H1 (cell line): Measurements from ENCODE around the gene PLEKHG3. TPM values are rescaled to one million over a fixed set of nuclear protein-coding genes. Genes with fewer than 3 reads are reported as not detected.

Source experiments
- CTCF ChIA-PET: fragments of 300-600 bp; sonication (Branson Sonifier 250); formaldehyde crosslinking; loops from one replicate; lab custom pipeline; 2021; ENCODE audit not compliant: partially characterized antibody; lab: Charles Lee
- POLR2A ChIA-PET: fragments of 300-600 bp; sonication (Branson Sonifier 250); formaldehyde crosslinking; loops from one replicate; lab custom pipeline; 2021; ENCODE audit warnings: inconsistent platforms; ENCODE audit not compliant: partially characterized antibody; lab: Charles Lee
- DNase-seq, 2 experiments: peaks; one replicate each; pipeline versions ENCODE4 v3.0.0 to v3.0.0-alpha.2; 2010 to 2022; ENCODE audit warnings: low spot score in 2 of 2, low read depth in 1 of 2, mixed read lengths in 1 of 2
- FAIRE-seq: peaks from 2 replicates; lab custom pipeline; 2011; peaks lifted over from hg19 to GRCh38; lab: Jason Lieb, UNC
- H2AFZ ChIP-seq: 2 replicates; pipeline ENCODE4 v1.8.1; 2012; ENCODE audit warnings: low read length, inconsistent platforms
- H2AK5ac ChIP-seq: 2 replicates; pipeline ENCODE4 v1.6.1; 2013; ENCODE audit warnings: low read depth, low read length
- H2BK120ac ChIP-seq: replicated peaks from 2 replicates; pipeline ENCODE3; 2013; ENCODE audit warnings: low read depth, low read length, inconsistent platforms
- H2BK12ac ChIP-seq: 2 replicates; pipeline ENCODE4 v1.6.1; 2013; ENCODE audit warnings: low read depth, low read length
- H2BK15ac ChIP-seq: 2 replicates; pipeline ENCODE4 v1.6.1; 2013; ENCODE audit warnings: low read length
- H2BK20ac ChIP-seq: 2 replicates; pipeline ENCODE4 v1.6.1; 2013; ENCODE audit warnings: low read length
- H2BK5ac ChIP-seq: 2 replicates; pipeline ENCODE4 v1.6.1; 2013; ENCODE audit warnings: low read depth, low read length
- H3K14ac ChIP-seq: 2 replicates; pipeline ENCODE4 v1.6.1; 2013; ENCODE audit warnings: inconsistent platforms; ENCODE audit not compliant: insufficient read length
- H3K18ac ChIP-seq: 2 replicates; pipeline ENCODE4 v1.6.1; 2013; ENCODE audit warnings: low read length; ENCODE audit errors: extremely low read depth
- H3K23ac ChIP-seq: 2 replicates; pipeline ENCODE4 v1.6.1; 2013; ENCODE audit warnings: inconsistent platforms; ENCODE audit not compliant: insufficient read length
- H3K23me2 ChIP-seq: 2 replicates; pipeline ENCODE4 v1.6.1; 2013; ENCODE audit warnings: low read depth, low read length
- H3K27ac ChIP-seq: 2 replicates; pipeline ENCODE4 v1.6.1; 2011; ENCODE audit warnings: low read depth, low read length, inconsistent platforms
- H3K27me3 ChIP-seq, 4 experiments: replicated peaks in 1 of 4; 1 replicate in 1 of 4; 2 replicates in 3 of 4; pipeline versions ENCODE4 v1.6.1 to v1.8.1; 2011 to 2013; ENCODE audit warnings: low read length in 3 of 4, mild to moderate bottlenecking in 3 of 4, inconsistent platforms in 2 of 4, mixed read lengths in 2 of 4, moderate library complexity in 1 of 4; ENCODE audit not compliant: control insufficient read depth in 3 of 4, insufficient read depth in 3 of 4; ENCODE audit errors: extremely low read depth in 1 of 4
- H3K36me3 ChIP-seq, 4 experiments: 2 replicates each; pipeline versions ENCODE4 v1.6.1 to v1.8.1; 2011 to 2013; ENCODE audit warnings: mild to moderate bottlenecking in 4 of 4, low read length in 3 of 4, moderate library complexity in 2 of 4, control low read depth in 1 of 4, inconsistent platforms in 1 of 4; ENCODE audit not compliant: insufficient read depth in 4 of 4, control insufficient read depth in 2 of 4
- H3K4ac ChIP-seq: replicated peaks from 2 replicates; pipeline ENCODE3; 2013; ENCODE audit warnings: low read length, low read depth, mixed read lengths, inconsistent platforms; ENCODE audit not compliant: insufficient read length
- H3K4me1 ChIP-seq, 4 experiments: replicated peaks in 1 of 4; 1 replicate in 1 of 4; 2 replicates in 3 of 4; pipeline versions ENCODE4 v1.6.1 to v1.8.1; 2011 to 2013; ENCODE audit warnings: low read length in 3 of 4, inconsistent platforms in 2 of 4, mixed read lengths in 1 of 4; ENCODE audit not compliant: insufficient read depth in 4 of 4, control insufficient read depth in 3 of 4
- H3K4me2 ChIP-seq, 2 experiments: 2 replicates each; pipeline versions ENCODE4 v1.6.1 to v1.8.1; 2011 to 2013; ENCODE audit warnings: low read depth in 2 of 2, low read length in 2 of 2, control low read depth in 1 of 2, inconsistent platforms in 1 of 2, mild to moderate bottlenecking in 1 of 2; ENCODE audit not compliant: insufficient read depth in 1 of 2
- H3K4me3 ChIP-seq, 4 experiments: fragments of 200-600, 300-600 bp in 1 of 4; sonication (generic), shearing (Covaris generic), sonication (Bioruptor Twin) in 1 of 4; 2 replicates each; pipeline versions ENCODE4 v1.5.1 to v1.8.1; 2011 to 2016; ENCODE audit warnings: low read length in 4 of 4, low read depth in 3 of 4, control low read depth in 2 of 4, inconsistent platforms in 2 of 4, mild to moderate bottlenecking in 2 of 4, mixed read lengths in 1 of 4, moderate library complexity in 1 of 4; ENCODE audit not compliant: insufficient read depth in 2 of 4; ENCODE audit errors: extremely low read depth in 1 of 4
- H3K56ac ChIP-seq: replicated peaks from 2 replicates; pipeline ENCODE3; 2013; ENCODE audit warnings: low read depth, mild to moderate bottlenecking, mixed read lengths, low read length, inconsistent platforms; ENCODE audit not compliant: insufficient read length
- H3K79me1 ChIP-seq: 2 replicates; pipeline ENCODE4 v1.6.1; 2013; ENCODE audit warnings: low read depth, low read length, control low read depth
- H3K79me2 ChIP-seq, 2 experiments: 2 replicates each; pipeline versions ENCODE4 v1.6.1 to v1.8.1; 2012 to 2013; ENCODE audit warnings: low read length in 2 of 2, mild to moderate bottlenecking in 2 of 2, inconsistent platforms in 1 of 2; ENCODE audit not compliant: insufficient read depth in 2 of 2, control insufficient read depth in 1 of 2
- H3K9ac ChIP-seq, 4 experiments: replicated peaks in 1 of 4; 1 replicate in 1 of 4; 2 replicates in 3 of 4; pipeline versions ENCODE4 v1.6.1 to v1.8.1; 2011 to 2013; ENCODE audit warnings: low read depth in 3 of 4, low read length in 3 of 4, control low read depth in 2 of 4, mild to moderate bottlenecking in 2 of 4, moderate library complexity in 2 of 4, inconsistent platforms in 1 of 4; ENCODE audit errors: extremely low read depth in 1 of 4
- H3K9me3 ChIP-seq, 2 experiments: 2 replicates each; pipeline versions ENCODE4 v1.6.1 to v1.8.1; 2012 to 2013; ENCODE audit warnings: mild to moderate bottlenecking in 2 of 2, moderate library complexity in 2 of 2, control low read depth in 1 of 2, inconsistent platforms in 1 of 2, low read depth in 1 of 2, low read length in 1 of 2, mixed read lengths in 1 of 2; ENCODE audit not compliant: insufficient read depth in 2 of 2
- H4K20me1 ChIP-seq, 2 experiments: replicated peaks in 1 of 2; 2 replicates each; pipeline versions ENCODE3 to v1.8.1; 2011 to 2013; ENCODE audit warnings: inconsistent platforms in 2 of 2, low read length in 2 of 2, mild to moderate bottlenecking in 1 of 2; ENCODE audit not compliant: insufficient read depth in 2 of 2, control insufficient read depth in 1 of 2
- H4K5ac ChIP-seq: 2 replicates; pipeline ENCODE4 v1.6.1; 2013; ENCODE audit warnings: low read length, low read depth, mixed read lengths, inconsistent platforms; ENCODE audit not compliant: insufficient read length
- H4K8ac ChIP-seq: 2 replicates; pipeline ENCODE4 v1.8.0; 2013; ENCODE audit warnings: mild to moderate bottlenecking, moderate library complexity, low read length, inconsistent platforms; ENCODE audit not compliant: insufficient read depth; ENCODE audit errors: extremely low read depth
- H4K91ac ChIP-seq: replicated peaks from 2 replicates; pipeline ENCODE3; 2013; ENCODE audit warnings: low read length, mixed read lengths, inconsistent platforms; ENCODE audit not compliant: insufficient read length
- ATF2 ChIP-seq: IDR thresholded peaks from 2 replicates; pipeline ENCODE4 v1.6.1; 2012; ENCODE audit warnings: low read length, inconsistent platforms
- CEBPB ChIP-seq: IDR thresholded peaks from 2 replicates; pipeline ENCODE4 v1.6.1; 2012; ENCODE audit warnings: low read depth, low read length
- EP300 ChIP-seq, 2 experiments: IDR thresholded peaks; 1 replicate in 1 of 2; 2 replicates in 1 of 2; pipeline ENCODE4 v1.6.1; 2011 to 2012; ENCODE audit warnings: low read depth in 2 of 2, low read length in 2 of 2, mild to moderate bottlenecking in 2 of 2, borderline replicate concordance in 1 of 2, inconsistent platforms in 1 of 2, moderate library complexity in 1 of 2
- JUN ChIP-seq: IDR thresholded peaks from 2 replicates; pipeline ENCODE4 v1.6.1; 2011; ENCODE audit warnings: low read depth, mild to moderate bottlenecking, improper control_type of control experiment, low read length
- KDM1A ChIP-seq: fragments of 200-600, 300-600 bp; sonication (generic); IDR thresholded peaks from 2 replicates; pipeline ENCODE4 v1.7.1; 2016; ENCODE audit warnings: mild to moderate bottlenecking, low read length, borderline replicate concordance
- POU5F1 ChIP-seq: IDR thresholded peaks from 2 replicates; pipeline ENCODE4 v1.6.1; 2011; ENCODE audit warnings: low read depth, mild to moderate bottlenecking, low read length, moderate library complexity
- RBBP5 ChIP-seq: IDR thresholded peaks from 2 replicates; pipeline ENCODE4 v1.7.1; 2012; ENCODE audit warnings: low read depth, mild to moderate bottlenecking, inconsistent platforms, low read length, moderate library complexity, borderline replicate concordance
- SIN3A ChIP-seq, 2 experiments: IDR thresholded peaks in 1 of 2; conservative IDR thresholded peaks in 1 of 2; 2 replicates each; pipeline ENCODE4 v1.6.1; 2011 to 2012; ENCODE audit warnings: low read length in 2 of 2, improper control_type of control experiment in 1 of 2, low read depth in 1 of 2, mild to moderate bottlenecking in 1 of 2
- TBP ChIP-seq: IDR thresholded peaks from 2 replicates; pipeline ENCODE4 v1.6.1; 2011; ENCODE audit warnings: low read depth, low read length, improper control_type of control experiment
- WGBS, 2 experiments: shearing (Covaris generic) in 1 of 2; methylation state at CpG; one replicate each; pipeline versions ENCODE4 v1.1.6 to v1.1.7; 2013 to 2015; ENCODE audit warnings: low lambda C conversion rate in 2 of 2, mixed read lengths in 2 of 2, inconsistent platforms in 1 of 2, low coverage in 1 of 2, missing lambda C conversion rate in 1 of 2; ENCODE audit not compliant: insufficient replicate concordance in 2 of 2, insufficient coverage in 1 of 2, insufficient read length in 1 of 2; ENCODE audit errors: extremely low coverage in 1 of 2, missing lambda C conversion rate in 1 of 2; 5-methylcytosine and 5-hydroxymethylcytosine counted together
- polyA plus RNA-seq, 7 experiments: library from polyadenylated mRNA; depleted of rRNA in 3 of 7; stranded (reverse) in 5 of 7; unstranded in 2 of 7; fragments of >200 nt in 5 of 7; fragments of 200-250 nt in 2 of 7; gene quantifications; 1 replicate in 5 of 7; 2 replicates in 1 of 7; 4 replicates in 1 of 7; pipeline versions ENCODE4 v1.2.1 to v1.2.3, GENCODE V29; 2011 to 2013; ENCODE audit warnings: missing spikeins in 2 of 7, mixed read lengths in 2 of 7
- total RNA-seq: library from RNA; stranded (reverse); fragmentation: NEBNext Ultra II Directional; extraction: Animal tissue kit (Norgen Biotek cat#: 25700); gene quantifications from 2 replicates; pipeline ENCODE4 v1.2.1, GENCODE V29; 2021
- TF ChIP-seq, protein P1 (sequence below): IDR thresholded peaks from 2 replicates; pipeline ENCODE4 v1.6.1; 2012; ENCODE audit warnings: inconsistent platforms

PLEKHG3 gene
- total and polyA plus RNA-seq, 2 of the 8 experiments (the other 6 are each of a cell fraction or from before 2014, with no cell fraction given) = 43.4 to 90.6 TPM

GRCh38 chr14:64683264-64683663 is 21.0 kb upstream of the PLEKHG3 start:
- Histone ChIP-seq H3K4ac (no peak overlapping the region), H2BK15ac (no peak overlapping the region), H3K4me1 (peaks cover 0 to 14% (median 6%) of the 10 kb centered on the region in 4 experiments; a peak in 5 of 7 replicates), H3K4me2 (no peak overlapping the region), H3K23ac (no peak overlapping the region), H3K14ac (no peak overlapping the region), H3K18ac (no peak overlapping the region), H3K23me2 (no peaks in the 10 kb centered on the region; the same call in 1 of the 2 replicates), H2AFZ (no peak overlapping the region), H2BK12ac (no peak overlapping the region; the same call in 1 of the 2 replicates), H2BK5ac (no peak overlapping the region), H4K20me1 (no peaks in the 10 kb centered on the region), H3K4me3 (no peak overlapping the region), H4K5ac (no peak overlapping the region), H3K27me3 (peaks cover 0 to 5% (median 0%) of the 10 kb centered on the region in 4 experiments; a peak in 2 of 7 replicates), H3K79me2 (no peaks in the 10 kb centered on the region), H3K9me3 (no peaks in the 10 kb centered on the region), H3K79me1 (no peaks in the 10 kb centered on the region), H4K8ac (peak overlapping the region; percentile 48), H3K36me3 (no peaks in the 10 kb centered on the region), H2AK5ac (no peak overlapping the region), H4K91ac (no peak overlapping the region), H2BK20ac (0 out of 2 replicates have a peak overlapping the region, but pooled peaks have one; percentile 72), H3K27ac (no peak overlapping the region), H3K9ac (no peak overlapping the region; a peak in 1 of 7 replicates), H2BK120ac (no peak overlapping the region), H3K56ac (no peak overlapping the region)
- ChIA-PET CTCF (interaction anchor here (0.9 to 3.1 kb wide), 7 partner anchors 11 to 208 kb away, joined by 3 to 23 read pairs (median 6); no protein-coding TSS in a partner anchor), POLR2A (interaction anchor here (0.5 to 1.6 kb wide), 3 partner anchors 11 to 158 kb away, joined by 3 to 4 read pairs (median 3); no protein-coding TSS in a partner anchor)
- FAIRE-seq (no peak), DNase-seq (no peak)
- 94% methylated on average over 15 of the region's 15 CpGs; no CpG with 5 or more reads in 1 of the 2 experiments for WGBS, 2 experiments
- no peak for TF ChIP-seq JUN
- TF ChIP-seq ATF2 = no peak
- no peak for TF ChIP-seq RBBP5
- no peak for TF ChIP-seq KDM1A
- no peak for TF ChIP-seq POU5F1
- TF ChIP-seq TBP = no peak
- no peak for TF ChIP-seq CEBPB
- TF ChIP-seq, protein P1, sequence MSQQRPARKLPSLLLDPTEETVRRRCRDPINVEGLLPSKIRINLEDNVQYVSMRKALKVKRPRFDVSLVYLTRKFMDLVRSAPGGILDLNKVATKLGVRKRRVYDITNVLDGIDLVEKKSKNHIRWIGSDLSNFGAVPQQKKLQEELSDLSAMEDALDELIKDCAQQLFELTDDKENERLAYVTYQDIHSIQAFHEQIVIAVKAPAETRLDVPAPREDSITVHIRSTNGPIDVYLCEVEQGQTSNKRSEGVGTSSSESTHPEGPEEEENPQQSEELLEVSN = no peak
- no peak for TF ChIP-seq EP300 (IDR thresholded peaks at IDR 0.05; ENCODE audit: borderline replicate concordance in 1 of 2, low read depth in 2 of 2, low read length in 2 of 2)
- TF ChIP-seq SIN3A (conservative IDR thresholded peaks at IDR 0.05 in 1 of 2, IDR thresholded peaks at IDR 0.05 in 1 of 2; ENCODE audit: low read depth in 1 of 2, low read length in 2 of 2) = no peak
